ENCODE measurements around the gene DKKL1.

The DKKL1 gene

GRCh38 chr19:49415810-49416200 lies 52.1 kb downstream of the DKKL1 start:
- DNase-seq (ENCODE audit: low read depth) = no peak
- no peak overlapping the region for H3K4me3 ChIP-seq (ENCODE audit: low read depth, low read length)

- H3K4me3 ChIP-seq (ENCODE audit: low read depth, low read length) = no peak overlapping the region
- no peak for DNase-seq (ENCODE audit: low read depth)
Measured at GRCh38 chr19:49417088-49417487, 53.4 kb downstream of the DKKL1 start.

GRCh38 chr19:49418511-49418910 lies 54.8 kb downstream of the DKKL1 start:
- H3K4me3 ChIP-seq (ENCODE audit: low read depth, low read length) = no peak overlapping the region
- no peak for DNase-seq (ENCODE audit: low read depth)

- H3K4me3 ChIP-seq (ENCODE audit: low read depth, low read length) = no peak overlapping the region
- no peak for DNase-seq (ENCODE audit: low read depth)
Measured at GRCh38 chr19:49419173-49419572, 55.5 kb downstream of the DKKL1 start.

- H3K4me3 ChIP-seq (ENCODE audit: low read depth, low read length) = no peak overlapping the region
- DNase-seq (ENCODE audit: low read depth) = no peak
Measured at GRCh38 chr19:49420227-49420626, 56.5 kb downstream of the DKKL1 start.

GRCh38 chr19:49421039-49421877 lies 57.6 kb downstream of the DKKL1 start:
- no peak for DNase-seq (ENCODE audit: low read depth)
- peak overlapping the region; percentile 11 for H3K4me3 ChIP-seq (ENCODE audit: low read depth, low read length)

- no peak for DNase-seq (ENCODE audit: low read depth)
- no peak overlapping the region for H3K4me3 ChIP-seq (ENCODE audit: low read depth, low read length)
Measured at GRCh38 chr19:49421878-49422202, 58.2 kb downstream of the DKKL1 start.

- no peak overlapping the region for H3K4me3 ChIP-seq (ENCODE audit: low read depth, low read length)
- DNase-seq (ENCODE audit: low read depth) = no peak
Measured at GRCh38 chr19:49422407-49423070, 58.9 kb downstream of the DKKL1 start.

- DNase-seq (ENCODE audit: low read depth) = no peak
- no peak within 1 kb of the TSS for H3K4me3 ChIP-seq (ENCODE audit: low read depth, low read length)
Measured at GRCh38 chr19:49423071-49423984, 59.7 kb downstream of the DKKL1 start, which contains the start of gene PTH2. Gene PTH2, minus strand, starts transcription at chr19:49423441. Its CDS starts 102 bp downstream, at chr19:49423339.

GRCh38 chr19:49423985-49424303 lies 60.3 kb downstream of the DKKL1 start:
- DNase-seq (ENCODE audit: low read depth) = no peak

More at GRCh38 chr19:49423985-49424303, 60.3 kb downstream of the DKKL1 start:
- no peak overlapping the region for H3K4me3 ChIP-seq (ENCODE audit: low read depth, low read length)
